MG63 (cell line): ENCODE results near the gene CLSTN2. TPM values are rescaled to one million over a fixed set of nuclear protein-coding genes. Genes with fewer than 3 reads are reported as not detected.

ENCODE experiments used
- DNase-seq: peaks from one replicate; pipeline ENCODE4 v3.0.0-alpha.2; 2020
- H3K27me3 ChIP-seq: fragments of 250-450 bp; sonication (Bioruptor Pico); 2 replicates; pipeline ENCODE4 v1.5.1; 2020; ENCODE audit warnings: mild to moderate bottlenecking, moderate library complexity
- H3K36me3 ChIP-seq: fragments of 250-450 bp; sonication (Bioruptor Pico); 2 replicates; pipeline ENCODE4 v1.5.1; 2020; ENCODE audit warnings: mild to moderate bottlenecking, moderate library complexity
- H3K4me3 ChIP-seq: fragments of 250-450 bp; sonication (Bioruptor Pico); 2 replicates; pipeline ENCODE4 v1.5.1; 2020; ENCODE audit warnings: mild to moderate bottlenecking, moderate library complexity
- H3K9me3 ChIP-seq: fragments of 250-450 bp; sonication (Bioruptor Pico); 2 replicates; pipeline ENCODE4 v1.5.1; 2020; ENCODE audit warnings: mild to moderate bottlenecking, moderate library complexity
- total RNA-seq: library from RNA; depleted of rRNA; stranded (reverse); fragments of >200 nt; shearing (Covaris generic); gene quantifications from 2 replicates; pipeline ENCODE4 v1.2.3, GENCODE V29; 2014; ENCODE audit warnings: low replicate concordance

CLSTN2 gene
- total RNA-seq, 1 experiment from 2014 or later, result 1.7 TPM

GRCh38 chr3:140189267-140189666, 254.3 kb downstream of the CLSTN2 start:
- no peaks in the 10 kb centered on the region for H3K27me3 ChIP-seq
- no peak for DNase-seq
- H3K4me3 ChIP-seq, result no peak overlapping the region
- H3K36me3 ChIP-seq, result no peaks in the 10 kb centered on the region
- peaks cover 7% of the 10 kb centered on the region for H3K9me3 ChIP-seq

GRCh38 chr3:140189976-140190375, 255.0 kb downstream of the CLSTN2 start:
- no peak overlapping the region for H3K4me3 ChIP-seq
- no peaks in the 10 kb centered on the region for H3K36me3 ChIP-seq
- H3K9me3 ChIP-seq, result peaks cover 7% of the 10 kb centered on the region
- no peaks in the 10 kb centered on the region for H3K27me3 ChIP-seq
- no peak for DNase-seq

- Histone ChIP-seq H3K9me3 (peaks cover 7% of the 10 kb centered on the region), H3K36me3 (no peaks in the 10 kb centered on the region), H3K4me3 (no peak overlapping the region), H3K27me3 (no peaks in the 10 kb centered on the region)
- DNase-seq, result no peak
Measured at GRCh38 chr3:140196970-140197369, 262.0 kb downstream of the CLSTN2 start.

GRCh38 chr3:140198242-140198641, 263.3 kb downstream of the CLSTN2 start:
- H3K36me3 ChIP-seq, result no peaks in the 10 kb centered on the region
- peaks cover 6% of the 10 kb centered on the region for H3K9me3 ChIP-seq
- no peaks in the 10 kb centered on the region for H3K27me3 ChIP-seq
- DNase-seq, result no peak
- H3K4me3 ChIP-seq, result no peak overlapping the region

- H3K27me3 ChIP-seq, result no peaks in the 10 kb centered on the region
- H3K36me3 ChIP-seq, result no peaks in the 10 kb centered on the region
- no peak overlapping the region for H3K4me3 ChIP-seq
- H3K9me3 ChIP-seq, result no peaks in the 10 kb centered on the region
- DNase-seq, result no peak
Measured at GRCh38 chr3:140199008-140199407, 264.0 kb downstream of the CLSTN2 start.

- Histone ChIP-seq H3K4me3 (no peak overlapping the region), H3K36me3 (no peaks in the 10 kb centered on the region), H3K9me3 (no peaks in the 10 kb centered on the region), H3K27me3 (no peaks in the 10 kb centered on the region)
- no peak for DNase-seq
Measured at GRCh38 chr3:140199743-140200142, 264.8 kb downstream of the CLSTN2 start.

- H3K9me3 ChIP-seq, result no peaks in the 10 kb centered on the region
- DNase-seq, result no peak
Measured at GRCh38 chr3:140203510-140203909, 268.5 kb downstream of the CLSTN2 start.

GRCh38 chr3:140204271-140204984, 269.4 kb downstream of the CLSTN2 start:
- Histone ChIP-seq H3K36me3 (no peaks in the 10 kb centered on the region), H3K9me3 (no peaks in the 10 kb centered on the region), H3K27me3 (peaks cover 4% of the 10 kb centered on the region), H3K4me3 (no peak overlapping the region)
- DNase-seq, result no peak

More at GRCh38 chr3:140203510-140203909, 268.5 kb downstream of the CLSTN2 start:
- H3K27me3 ChIP-seq, result peaks cover 3% of the 10 kb centered on the region
- no peak overlapping the region for H3K4me3 ChIP-seq
- no peaks in the 10 kb centered on the region for H3K36me3 ChIP-seq

GRCh38 chr3:140205598-140205997, 270.6 kb downstream of the CLSTN2 start:
- H3K4me3 ChIP-seq, result no peak overlapping the region
- H3K36me3 ChIP-seq, result no peaks in the 10 kb centered on the region
- no peak for DNase-seq
- peaks cover 4% of the 10 kb centered on the region for H3K27me3 ChIP-seq
- no peaks in the 10 kb centered on the region for H3K9me3 ChIP-seq

GRCh38 chr3:140206196-140207040, 271.4 kb downstream of the CLSTN2 start:
- Histone ChIP-seq H3K36me3 (no peaks in the 10 kb centered on the region), H3K9me3 (no peaks in the 10 kb centered on the region), H3K27me3 (peaks cover 4% of the 10 kb centered on the region), H3K4me3 (no peak overlapping the region)
- peak; percentile 50 for DNase-seq

- DNase-seq, result no peak
- peaks cover 4% of the 10 kb centered on the region for H3K27me3 ChIP-seq
- no peaks in the 10 kb centered on the region for H3K9me3 ChIP-seq
- no peaks in the 10 kb centered on the region for H3K36me3 ChIP-seq
- H3K4me3 ChIP-seq, result no peak overlapping the region
Measured at GRCh38 chr3:140207541-140207940, 272.6 kb downstream of the CLSTN2 start.

- Histone ChIP-seq H3K4me3 (no peak overlapping the region), H3K9me3 (no peaks in the 10 kb centered on the region), H3K36me3 (no peaks in the 10 kb centered on the region), H3K27me3 (0 out of 2 replicates have a peak, but pooled peaks cover 2% of the 10 kb centered on the region)
- peak; percentile 10 for DNase-seq
Measured at GRCh38 chr3:140216249-140216648, 281.3 kb downstream of the CLSTN2 start.

- Histone ChIP-seq H3K9me3 (no peaks in the 10 kb centered on the region; the same call in 1 of the 2 replicates), H3K27me3 (0 out of 2 replicates have a peak, but pooled peaks cover 2% of the 10 kb centered on the region), H3K4me3 (no peak overlapping the region), H3K36me3 (no peaks in the 10 kb centered on the region)
- no peak for DNase-seq
Measured at GRCh38 chr3:140219291-140219690, 284.3 kb downstream of the CLSTN2 start.

GRCh38 chr3:140219923-140220452, 285.0 kb downstream of the CLSTN2 start:
- no peak for DNase-seq

GRCh38 chr3:140223197-140223596, 288.2 kb downstream of the CLSTN2 start:
- Histone ChIP-seq H3K4me3 (no peak overlapping the region), H3K27me3 (no peaks in the 10 kb centered on the region), H3K36me3 (no peaks in the 10 kb centered on the region), H3K9me3 (peaks cover 1% of the 10 kb centered on the region)
- no peak for DNase-seq

More at GRCh38 chr3:140219923-140220452, 285.0 kb downstream of the CLSTN2 start:
- Histone ChIP-seq H3K4me3 (no peak overlapping the region), H3K27me3 (0 out of 2 replicates have a peak, but pooled peaks cover 2% of the 10 kb centered on the region), H3K9me3 (no peaks in the 10 kb centered on the region; the same call in 1 of the 2 replicates), H3K36me3 (no peaks in the 10 kb centered on the region)

GRCh38 chr3:140223631-140224030, 288.6 kb downstream of the CLSTN2 start:
- Histone ChIP-seq H3K27me3 (no peaks in the 10 kb centered on the region), H3K36me3 (no peaks in the 10 kb centered on the region), H3K9me3 (peaks cover 5% of the 10 kb centered on the region), H3K4me3 (no peak overlapping the region)
- peak; percentile 48 for DNase-seq

- DNase-seq, result no peak
- Histone ChIP-seq H3K4me3 (no peak overlapping the region), H3K36me3 (no peaks in the 10 kb centered on the region), H3K9me3 (peaks cover 5% of the 10 kb centered on the region), H3K27me3 (no peaks in the 10 kb centered on the region)
Measured at GRCh38 chr3:140224307-140224706, 289.3 kb downstream of the CLSTN2 start.
